ENCODE data around the gene SSBP3.

- no peak for TF ChIP-seq POLR2A (IDR thresholded peaks at IDR 0.05)
- no peak for TF ChIP-seq EP300 (IDR thresholded peaks at IDR 0.05)
These were observed 186.0 kb downstream of the SSBP3 start for GRCh38 chr1:54220004-54220811.
